Right hindlimb (tissue), 1 donor: Measurements from ENCODE around the gene DOK3.

Experiments
- DNase-seq: peaks from one replicate; pipeline ENCODE4 v3.0.0-alpha.2; 2018

Gene DOK3

GRCh38 chr5:177509381-177509951 is at the start of gene DOK3:
Gene DOK3, minus strand, starts transcription at chr5:177509826. Its CDS starts 286 bp downstream, at chr5:177509540.
- no peak for DNase-seq

- no peak for DNase-seq
Observed at GRCh38 chr5:177557796-177558195, 48.2 kb upstream of the DOK3 start.

- no peak for DNase-seq
Observed at GRCh38 chr5:177557041-177557647, 47.5 kb upstream of the DOK3 start.

GRCh38 chr5:177555665-177556064 is 46.0 kb upstream of the DOK3 start:
- DNase-seq, result no peak

GRCh38 chr5:177555228-177555627 is 45.6 kb upstream of the DOK3 start:
- no peak for DNase-seq

GRCh38 chr5:177554474-177555111 is 45.0 kb upstream of the DOK3 start, which contains the start of gene FAM193B:
Gene FAM193B, minus strand, starts transcription at chr5:177554563. Its CDS starts 105 bp downstream, at chr5:177554458.
- DNase-seq, result peak; percentile 95

GRCh38 chr5:177553671-177554429 is 44.2 kb upstream of the DOK3 start:
- DNase-seq, result peak; percentile 56

- DNase-seq, result no peak
Observed at GRCh38 chr5:177552839-177553455, 43.3 kb upstream of the DOK3 start.

GRCh38 chr5:177550122-177550521 is 40.5 kb upstream of the DOK3 start:
- DNase-seq, result no peak

- no peak for DNase-seq
Observed at GRCh38 chr5:177548495-177548894, 38.9 kb upstream of the DOK3 start.

- no peak for DNase-seq
Observed at GRCh38 chr5:177547736-177548135, 38.1 kb upstream of the DOK3 start.

GRCh38 chr5:177546258-177546741 is 36.7 kb upstream of the DOK3 start:
- DNase-seq, result no peak

- peak; percentile 48 for DNase-seq
Observed at GRCh38 chr5:177545487-177546257, 36.0 kb upstream of the DOK3 start.

GRCh38 chr5:177542816-177543465 is 33.3 kb upstream of the DOK3 start:
- DNase-seq, result no peak

- DNase-seq, result no peak
Observed at GRCh38 chr5:177540438-177540837, 30.8 kb upstream of the DOK3 start.

GRCh38 chr5:177539411-177539810 is 29.8 kb upstream of the DOK3 start:
- DNase-seq, result no peak

GRCh38 chr5:177538876-177539275 is 29.2 kb upstream of the DOK3 start:
- no peak for DNase-seq

GRCh38 chr5:177537389-177538361 is 28.0 kb upstream of the DOK3 start:
- no peak for DNase-seq

- no peak for DNase-seq
Observed at GRCh38 chr5:177536386-177536785, 26.8 kb upstream of the DOK3 start.

- no peak for DNase-seq
Observed at GRCh38 chr5:177535125-177535524, 25.5 kb upstream of the DOK3 start.
